GM19239 (cell line): ENCODE data around the gene TADA2B.

Source experiments
- DNase-seq: peaks from one replicate; pipeline ENCODE4 v3.0.0; 2011; ENCODE audit warnings: low spot score; ENCODE audit not compliant: insufficient read length
- FAIRE-seq: peaks from 2 replicates; lab custom pipeline; 2011; peaks lifted over from hg19 to GRCh38; lab: Jason Lieb, UNC

Gene TADA2B

DNA sequence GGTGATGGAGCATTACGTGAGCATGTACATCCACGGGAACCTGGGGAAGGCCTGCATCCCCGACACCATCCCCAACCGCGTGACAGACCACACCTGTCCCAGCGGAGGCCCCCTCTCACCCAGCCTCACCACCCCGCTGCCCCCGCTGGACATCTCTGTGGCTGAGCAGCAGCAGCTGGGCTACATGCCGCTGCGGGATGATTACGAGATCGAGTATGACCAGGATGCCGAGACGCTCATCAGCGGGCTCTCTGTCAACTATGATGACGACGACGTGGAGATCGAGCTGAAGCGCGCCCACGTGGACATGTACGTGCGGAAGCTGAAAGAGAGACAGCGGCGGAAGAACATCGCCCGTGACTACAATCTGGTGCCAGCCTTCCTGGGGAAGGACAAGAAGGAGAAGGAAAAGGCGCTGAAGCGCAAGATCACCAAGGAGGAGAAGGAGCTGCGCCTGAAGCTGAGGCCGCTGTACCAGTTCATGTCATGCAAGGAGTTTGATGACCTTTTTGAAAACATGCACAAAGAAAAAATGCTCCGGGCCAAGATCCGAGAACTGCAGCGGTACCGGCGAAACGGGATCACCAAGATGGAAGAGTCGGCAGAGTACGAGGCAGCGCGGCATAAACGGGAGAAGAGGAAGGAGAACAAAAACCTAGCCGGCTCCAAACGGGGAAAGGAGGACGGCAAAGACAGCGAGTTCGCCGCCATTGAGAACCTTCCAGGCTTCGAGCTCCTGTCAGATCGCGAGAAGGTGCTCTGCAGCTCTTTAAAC lies 11.1 kb downstream of the TADA2B start:
- DNase-seq (no peak), FAIRE-seq (no peak)

DNA sequence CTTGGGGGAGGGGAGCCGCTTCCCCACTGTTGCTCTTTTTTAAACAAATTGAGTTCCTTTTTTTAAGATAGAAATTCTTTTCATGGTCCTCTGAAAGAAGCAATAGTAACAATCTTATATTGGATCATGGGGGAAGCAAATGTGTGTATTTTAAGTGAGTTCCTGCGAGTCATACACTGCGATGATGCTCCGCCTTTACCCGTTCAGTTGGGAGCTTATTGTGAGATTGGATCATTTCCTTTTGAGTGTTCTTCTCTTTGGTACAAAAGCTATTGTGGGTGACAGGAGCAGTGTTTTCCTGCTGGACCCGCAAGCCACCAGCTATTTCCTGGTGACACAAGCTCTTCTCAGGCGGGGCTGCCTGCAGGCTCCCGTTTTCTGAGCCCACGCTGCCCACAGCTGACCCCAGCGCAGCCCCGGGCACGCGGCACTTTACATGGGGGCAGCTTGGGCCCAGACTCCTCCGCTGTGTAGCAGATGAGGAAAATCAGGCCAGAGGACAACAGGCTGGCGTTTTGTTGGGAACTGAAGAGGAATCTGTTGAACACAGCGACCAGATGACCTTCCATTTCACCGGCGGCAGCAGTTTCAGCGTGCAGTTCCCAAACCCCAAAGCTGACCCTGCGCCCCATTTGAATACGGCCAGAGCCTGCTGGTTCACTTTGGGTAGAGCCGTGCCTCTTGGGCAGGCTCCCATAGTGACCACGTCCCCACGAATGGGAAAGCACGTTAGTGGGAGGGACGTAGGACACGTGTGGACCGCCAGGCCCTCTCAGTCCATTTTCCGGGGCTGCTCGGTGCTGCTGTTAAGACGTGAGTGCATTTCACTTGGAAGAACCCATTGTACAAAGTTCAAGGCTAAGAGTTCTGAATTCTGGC lies 12.2 kb downstream of the TADA2B start:
- no peak for DNase-seq
- no peak for FAIRE-seq

DNA sequence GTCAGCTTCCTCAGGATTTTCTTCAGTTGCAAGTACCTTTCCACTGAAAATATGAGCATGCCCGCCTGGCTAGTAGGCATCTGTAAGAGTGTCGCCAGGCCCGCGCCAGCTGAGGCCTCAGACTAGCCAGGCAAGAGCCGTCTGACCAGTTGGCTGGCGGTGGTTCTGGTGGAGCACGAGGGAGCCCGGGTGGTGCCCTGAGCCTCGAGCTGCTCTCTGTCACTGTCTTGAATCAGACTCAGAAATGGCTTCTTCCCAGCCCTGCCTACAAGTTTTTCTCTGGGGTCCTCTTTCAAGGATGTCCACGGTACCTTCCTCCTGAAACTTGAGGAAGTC lies 12.8 kb downstream of the TADA2B start:
- no peak for DNase-seq
- FAIRE-seq: no peak

GRCh38 chr4:7058792-7059191 lies 15.6 kb downstream of the TADA2B start:
- no peak for DNase-seq
- no peak for FAIRE-seq

DNA sequence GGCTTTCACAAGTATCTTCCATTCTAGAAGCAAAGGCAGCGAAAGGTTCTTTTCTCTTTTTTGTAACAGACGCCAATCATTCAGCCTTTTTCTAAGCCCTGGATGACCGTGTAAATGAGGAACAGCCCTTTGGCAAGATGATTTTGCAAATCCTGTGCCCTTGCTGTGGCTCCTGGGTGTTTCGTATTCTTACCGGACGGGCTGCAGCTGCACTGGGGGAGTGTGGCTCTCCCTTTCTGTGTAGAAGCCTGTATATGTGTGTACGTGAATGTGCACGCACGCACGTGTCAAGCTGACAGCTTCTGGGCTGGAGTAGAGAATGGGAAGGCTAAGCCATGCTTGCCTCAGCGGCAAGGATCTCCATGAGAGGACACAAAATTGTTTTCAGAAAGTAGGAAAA lies 16.5 kb downstream of the TADA2B start:
- DNase-seq: no peak
- FAIRE-seq: no peak

GRCh38 chr4:7060346-7061150 lies 17.4 kb downstream of the TADA2B start:
- DNase-seq (no peak), FAIRE-seq (no peak)

- DNase-seq (no peak), FAIRE-seq (no peak)
Measured at GRCh38 chr4:7061815-7062214, 18.6 kb downstream of the TADA2B start.

DNA sequence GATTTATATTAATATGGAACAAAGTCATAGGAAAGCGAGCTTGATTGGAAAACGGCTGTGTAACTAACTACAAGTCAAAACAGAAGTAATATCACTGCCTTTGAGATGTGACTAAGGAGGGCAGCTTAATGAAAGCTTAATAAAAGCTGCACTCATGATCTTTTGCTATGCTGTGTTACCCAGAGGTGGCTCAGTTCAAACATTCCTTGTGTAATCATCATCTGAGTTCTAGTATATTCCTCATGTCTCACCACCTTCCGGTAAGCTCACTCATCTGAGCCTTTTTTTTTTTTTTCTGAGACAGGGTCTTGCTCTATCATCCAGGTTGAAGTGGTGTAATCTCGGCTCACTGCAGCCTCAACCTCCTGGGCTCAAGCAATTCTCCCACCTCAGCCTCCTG lies 19.6 kb downstream of the TADA2B start:
- DNase-seq: no peak
- no peak for FAIRE-seq

GRCh38 chr4:7063362-7063761 lies 20.2 kb downstream of the TADA2B start:
- no peak for DNase-seq
- FAIRE-seq: no peak

- DNase-seq (no peak), FAIRE-seq (no peak)
Measured at GRCh38 chr4:7066006-7066405, 22.8 kb downstream of the TADA2B start.

GRCh38 chr4:7066493-7066892 lies 23.3 kb downstream of the TADA2B start:
- no peak for DNase-seq
- FAIRE-seq: no peak

- no peak for DNase-seq
- no peak for FAIRE-seq
Measured at GRCh38 chr4:7067126-7067451, 23.9 kb downstream of the TADA2B start.

GRCh38 chr4:7067452-7068278 lies 24.5 kb downstream of the TADA2B start, which contains the start of gene GRPEL1:
TSS of gene GRPEL1 (minus strand) at chr4:7068064. CDS start at chr4:7068032, 32 bp downstream.
- FAIRE-seq (peak; percentile 96), DNase-seq (peak; percentile 94)

- no peak for DNase-seq
- FAIRE-seq: peak; percentile 23
Measured at GRCh38 chr4:7068279-7068842, 25.2 kb downstream of the TADA2B start.

DNA sequence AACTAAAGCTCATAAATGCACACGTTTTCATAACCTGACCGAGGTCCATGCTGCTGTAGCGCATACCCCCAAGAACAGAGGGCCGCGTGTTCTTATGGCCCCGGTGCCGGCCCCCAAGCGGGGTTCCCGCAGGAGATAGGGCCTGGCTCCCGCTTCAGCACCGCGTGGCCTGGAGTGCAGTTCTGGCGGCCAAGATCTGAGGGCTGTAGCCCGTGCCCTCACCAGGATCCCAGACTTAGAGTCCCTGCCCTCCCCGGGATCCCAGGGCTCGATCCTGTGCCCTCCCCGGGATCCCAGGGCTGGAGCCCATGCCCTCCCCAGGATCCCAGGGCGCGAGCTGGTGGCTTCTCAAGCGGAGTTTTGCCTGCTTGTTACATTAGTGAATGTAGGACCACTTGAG lies 25.7 kb downstream of the TADA2B start:
- FAIRE-seq: no peak
- DNase-seq: no peak

- peak; percentile 96 for FAIRE-seq
Measured at GRCh38 chr4:7070729-7071511, 27.7 kb downstream of the TADA2B start.

DNA sequence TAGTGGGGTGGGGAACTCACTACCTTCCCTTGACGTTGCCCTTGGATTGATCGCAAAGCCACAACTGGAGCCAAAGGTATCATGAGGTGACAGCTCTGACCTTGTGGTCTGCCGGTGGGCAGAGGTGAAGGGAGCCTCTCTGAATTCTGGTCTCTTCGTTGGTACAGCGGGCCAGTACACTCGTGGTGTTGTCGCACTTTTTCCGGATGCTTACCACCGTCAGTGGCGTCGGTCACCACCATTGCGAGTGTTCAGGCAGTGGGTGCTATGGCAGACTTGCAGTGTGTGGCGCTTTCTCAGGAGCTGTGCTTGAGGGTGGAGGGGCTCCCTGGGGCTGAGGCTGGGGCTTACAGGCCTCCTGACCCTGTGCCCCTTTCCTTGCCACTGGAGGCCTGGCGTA lies 29.9 kb downstream of the TADA2B start:
- DNase-seq (no peak), FAIRE-seq (no peak)

More at GRCh38 chr4:7070729-7071511, 27.7 kb downstream of the TADA2B start:
- peak; percentile 66 for DNase-seq

DNA sequence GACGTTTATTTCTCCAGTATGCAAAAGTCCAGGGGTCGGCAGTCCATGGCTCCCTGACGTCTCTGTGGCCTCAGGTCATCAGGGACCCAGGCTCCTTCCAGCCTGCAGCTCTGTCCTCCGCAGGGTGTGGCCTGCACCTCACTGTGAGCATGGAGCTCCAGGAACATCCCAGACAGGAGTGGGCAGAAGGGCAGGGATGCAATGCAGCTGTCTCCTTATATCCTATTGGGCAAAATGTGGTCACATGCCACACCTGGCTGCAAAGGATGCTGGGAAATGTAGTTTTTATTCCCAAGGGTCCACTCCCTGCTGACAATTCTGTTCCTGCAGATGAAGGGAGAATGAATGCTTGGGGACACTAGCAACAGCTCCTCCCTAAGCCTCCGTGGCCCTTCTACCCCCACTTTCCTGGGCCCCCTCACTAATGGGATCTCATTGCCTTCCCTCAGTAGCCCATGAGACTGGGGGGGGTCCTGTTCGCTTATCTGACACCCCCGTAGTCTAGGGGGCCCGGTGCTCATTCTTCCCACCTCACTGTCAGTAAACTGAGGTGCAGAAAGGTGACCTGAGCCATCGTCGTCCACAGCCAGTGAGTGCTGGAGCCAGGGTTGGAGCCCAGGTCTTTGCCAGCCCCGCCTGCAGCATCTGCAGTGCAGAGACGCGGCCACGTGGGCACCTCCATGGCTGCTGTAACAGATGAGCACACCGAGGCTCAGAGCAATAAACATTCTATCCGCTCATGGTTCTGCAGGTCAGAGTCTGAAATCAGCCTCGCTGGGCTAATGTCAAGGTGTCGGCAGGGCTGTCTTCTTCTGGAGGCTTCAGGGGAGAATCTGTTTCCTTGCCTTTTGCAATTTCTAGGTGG lies 30.6 kb downstream of the TADA2B start:
- DNase-seq: peak; percentile 29
- FAIRE-seq: peak; percentile 71
